Effector CD4-positive, alpha-beta T cell (primary cell): ENCODE measurements around the gene RAB31. TPM values are rescaled to one million over a fixed set of nuclear protein-coding genes. Genes with fewer than 3 reads are reported as not detected.
"Not testable (repeated sequence)": the region's sequence is repeated elsewhere in the genome, so short reads cannot be mapped to it uniquely, and the experiment has no call there.

Source experiments
- DNase-seq: peaks from one replicate; pipeline ENCODE4 v3.0.0-alpha.2; 2020
- total RNA-seq: gene quantifications from one replicate; lab custom pipeline; 2026; lab: John Stamatoyannopoulos, UW

The RAB31 gene, protein sequence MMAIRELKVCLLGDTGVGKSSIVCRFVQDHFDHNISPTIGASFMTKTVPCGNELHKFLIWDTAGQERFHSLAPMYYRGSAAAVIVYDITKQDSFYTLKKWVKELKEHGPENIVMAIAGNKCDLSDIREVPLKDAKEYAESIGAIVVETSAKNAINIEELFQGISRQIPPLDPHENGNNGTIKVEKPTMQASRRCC
- total RNA-seq, result not detected

DNA sequence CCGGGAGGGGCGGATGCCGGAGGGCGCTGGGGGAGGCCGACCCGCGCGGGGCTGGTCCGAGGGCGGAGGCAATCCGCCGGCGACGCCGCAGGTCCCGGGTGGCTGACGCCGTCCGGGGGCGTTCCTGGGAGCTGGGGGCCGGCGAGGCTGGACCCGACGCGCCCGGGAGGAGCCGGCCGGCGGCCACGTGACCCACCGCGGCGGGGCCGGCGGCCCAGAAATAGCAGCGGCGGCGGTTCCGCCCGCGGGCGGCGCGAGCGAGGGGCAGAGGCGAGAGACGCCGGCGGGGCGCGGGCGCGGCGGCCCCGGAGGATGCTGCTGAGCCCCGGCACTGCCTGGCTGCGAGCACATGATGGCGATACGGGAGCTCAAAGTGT lies at the start of gene RAB31:
TSS of gene RAB31 (plus strand) at position 245 of the 377 bp plus-strand sequence. CDS start at position 350, 105 bp downstream.
- no peak for DNase-seq

DNA sequence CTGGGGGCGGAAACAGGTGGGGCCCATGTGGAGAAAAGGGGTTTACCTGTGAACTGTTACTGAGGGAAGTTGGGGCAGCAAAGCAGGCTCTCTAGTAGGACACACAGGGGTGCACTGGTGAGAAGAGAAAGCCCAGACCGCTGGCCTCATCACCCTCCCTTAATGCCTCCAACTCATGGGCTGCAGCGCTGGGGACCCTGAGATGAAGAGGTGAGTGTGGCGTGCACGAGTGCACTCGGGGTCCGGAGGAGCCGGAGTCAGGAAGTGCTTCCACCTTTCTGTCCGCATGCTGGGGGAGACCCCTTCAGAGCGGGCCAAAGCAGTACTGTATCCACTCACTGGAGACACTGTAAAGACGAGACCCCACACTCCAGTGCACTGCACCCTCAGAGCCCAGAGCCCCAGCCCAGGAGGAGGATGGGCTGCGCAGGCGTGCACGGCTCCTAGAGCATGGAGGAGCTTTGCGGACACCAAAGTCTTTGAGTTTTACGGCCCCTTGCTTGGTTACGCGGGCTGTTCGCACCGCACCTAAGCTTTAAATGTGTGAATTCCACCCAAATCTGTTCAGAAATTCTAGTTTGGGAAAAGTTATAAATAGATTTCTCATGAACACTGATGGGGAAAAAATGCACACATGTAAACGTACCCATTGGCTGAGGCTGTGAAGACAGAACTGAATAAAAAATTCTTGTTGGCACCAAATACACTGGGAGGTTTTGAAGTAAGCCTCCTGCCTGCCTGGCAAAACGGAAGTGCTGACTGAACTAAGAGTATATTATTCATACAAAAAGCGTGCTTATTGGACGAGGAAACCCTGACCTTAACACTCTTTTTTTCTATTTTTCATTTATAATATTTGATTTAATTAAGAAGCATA lies 48.4 kb upstream of the RAB31 start:
- no peak for DNase-seq

DNA sequence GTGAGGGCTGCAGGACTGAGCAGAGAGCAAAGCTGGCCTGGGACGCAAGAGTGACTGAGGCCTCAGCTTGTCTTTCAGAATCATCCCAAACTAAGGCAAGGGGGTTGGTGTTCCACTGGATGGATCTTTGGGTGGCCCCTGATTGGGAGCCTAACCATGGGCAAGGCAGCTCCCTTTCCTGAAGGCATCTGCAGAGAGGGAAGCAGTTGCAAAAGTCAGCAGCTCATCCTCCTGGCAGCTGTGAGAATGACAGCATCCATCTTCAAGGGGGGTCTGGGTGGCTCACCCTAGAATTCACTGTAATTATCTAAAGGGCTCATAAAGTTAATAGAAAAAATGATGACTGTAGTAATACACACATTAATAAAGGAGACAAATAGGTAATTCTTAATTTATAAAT lies 46.5 kb upstream of the RAB31 start:
- DNase-seq, result no peak

DNA sequence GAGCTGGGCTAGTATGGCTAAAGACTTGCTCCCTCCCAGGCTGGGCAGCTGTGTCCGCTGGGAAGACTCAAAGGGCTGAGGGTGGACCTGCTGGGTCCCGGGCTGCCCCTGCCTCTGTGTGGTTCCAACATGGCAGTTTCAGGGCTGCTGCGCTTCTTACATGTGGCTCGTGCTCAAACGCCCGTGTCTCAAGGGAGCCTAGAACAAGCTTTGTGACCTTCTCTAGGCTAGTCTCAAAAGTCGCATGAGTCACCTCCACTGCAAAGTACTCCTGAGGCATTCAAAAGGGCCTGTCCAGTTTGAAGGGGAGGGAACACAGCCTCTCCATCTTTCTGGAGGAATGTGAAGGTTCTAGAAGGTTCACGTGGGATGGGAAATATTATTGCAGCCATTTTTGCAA lies 44.7 kb upstream of the RAB31 start:
- no peak for DNase-seq

DNA sequence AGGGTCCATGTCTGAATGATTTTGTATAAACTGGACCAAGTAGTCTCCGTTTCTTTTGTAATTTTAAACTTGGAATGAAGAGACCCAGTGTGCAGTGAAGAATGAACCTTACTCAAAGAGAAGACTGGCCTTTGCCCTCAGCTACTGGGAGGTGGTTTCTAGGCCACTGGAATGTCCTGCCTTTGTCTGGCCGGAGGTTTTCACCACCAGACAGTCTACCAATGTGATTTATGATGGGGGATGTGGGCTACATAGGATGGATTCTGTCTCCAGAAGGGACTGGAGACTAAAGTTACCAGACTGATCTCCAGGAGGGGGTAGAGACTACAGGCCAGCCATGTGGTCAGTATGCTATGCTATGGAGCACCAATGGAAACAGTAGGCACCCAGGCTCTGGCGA lies 42.8 kb upstream of the RAB31 start:
- DNase-seq, result no peak

DNA sequence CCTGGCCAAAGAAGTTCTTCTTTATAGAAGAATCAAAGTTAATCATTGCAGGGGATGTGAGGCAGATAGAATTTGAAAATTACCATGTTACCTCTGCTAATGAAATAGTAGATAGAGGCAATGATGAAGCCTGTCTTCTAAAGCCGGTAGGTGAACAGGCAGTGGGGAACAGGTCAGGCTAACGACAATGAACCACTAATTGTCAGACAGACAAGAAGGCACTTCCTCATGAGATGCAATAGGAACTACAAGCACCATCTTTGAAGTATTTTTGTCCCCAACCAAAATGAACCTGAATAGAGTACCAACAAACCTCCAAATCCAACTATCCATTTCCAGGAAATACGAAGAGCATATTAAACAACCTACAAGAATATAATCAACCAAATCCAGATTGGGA lies 41.6 kb upstream of the RAB31 start:
- DNase-seq, result no peak

DNA sequence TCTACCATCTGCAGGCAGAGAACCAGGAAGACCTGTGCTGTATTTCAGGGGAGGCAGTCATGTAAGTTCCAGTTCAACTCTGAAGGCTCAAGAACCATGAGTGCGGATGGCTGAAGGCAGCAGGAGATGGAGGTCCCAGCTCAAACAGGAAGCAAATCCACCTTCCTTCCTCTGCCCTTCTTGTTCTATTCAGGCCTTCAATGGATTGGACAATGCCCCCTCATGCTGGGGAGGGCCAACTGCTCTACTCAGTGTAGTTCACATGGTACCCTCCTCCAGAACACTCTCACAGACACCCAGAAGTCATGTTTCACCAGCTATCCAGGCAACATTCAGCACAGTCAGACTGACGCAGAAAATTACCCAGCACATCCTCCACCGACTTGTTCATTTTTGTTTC lies 39.1 kb upstream of the RAB31 start:
- DNase-seq, result no peak

DNA sequence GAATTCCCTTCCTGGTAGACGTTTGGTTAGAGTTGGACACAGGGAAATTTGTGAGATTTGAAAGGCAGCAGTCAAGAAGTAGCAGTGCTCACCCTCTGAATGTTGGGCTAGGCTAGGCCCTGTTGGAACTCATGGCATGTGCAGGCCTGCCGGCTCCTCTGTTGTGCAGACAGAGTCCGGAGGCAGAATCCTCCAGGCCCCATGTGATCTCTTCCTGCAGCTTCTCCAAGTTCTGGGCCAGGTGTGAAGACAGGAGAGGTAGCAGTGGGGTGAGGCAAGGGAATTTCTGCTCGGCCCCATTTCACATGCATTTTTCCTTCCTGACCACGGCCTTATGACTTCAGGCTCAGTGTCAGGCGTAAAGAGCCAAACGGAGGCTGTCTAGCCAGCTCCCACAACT lies 36.9 kb upstream of the RAB31 start:
- no peak for DNase-seq

DNA sequence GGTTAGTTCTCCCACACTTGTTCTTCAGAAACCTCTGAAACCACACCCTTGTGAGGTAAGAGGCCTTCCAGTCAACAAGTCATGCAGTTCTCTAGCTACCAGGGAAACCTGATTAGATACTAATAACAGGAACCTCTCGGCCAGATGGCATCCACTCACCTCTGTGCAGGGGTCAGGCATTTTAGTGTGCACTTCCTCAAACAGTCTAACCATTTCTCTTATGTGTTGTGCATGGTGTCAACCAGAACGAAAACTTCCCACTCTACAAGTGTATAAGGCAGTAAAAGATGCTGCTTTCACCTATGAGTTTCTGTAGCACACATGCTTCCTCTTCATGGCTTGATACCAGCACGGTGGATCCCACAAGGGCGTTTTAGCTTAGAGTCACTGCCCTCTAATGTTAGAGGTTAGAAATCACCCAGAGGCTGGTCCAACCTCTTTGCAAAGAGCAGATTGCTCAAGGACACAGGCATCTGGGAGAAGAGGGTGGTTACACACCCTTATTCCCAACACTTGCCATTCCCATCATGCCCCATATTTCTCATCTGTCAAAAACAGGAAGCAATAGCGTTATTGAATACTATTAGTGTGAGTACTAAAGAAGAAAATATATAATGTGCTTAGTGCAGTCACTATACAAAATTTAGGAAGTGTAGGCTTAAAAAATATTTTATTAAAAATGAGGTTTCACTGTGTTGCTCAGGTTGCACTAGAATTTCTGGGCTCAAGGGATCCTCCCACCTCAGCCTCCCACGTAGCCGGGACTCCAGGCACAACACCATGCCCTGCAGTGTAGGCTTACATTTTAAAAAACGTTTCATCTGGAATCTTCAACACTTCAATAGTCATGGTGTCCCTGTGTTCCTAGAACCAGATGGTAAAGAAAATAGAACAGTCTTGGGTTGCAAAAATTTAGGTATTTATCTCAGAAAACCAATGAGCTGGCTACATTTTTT lies 34.5 kb upstream of the RAB31 start:
- no peak for DNase-seq

DNA sequence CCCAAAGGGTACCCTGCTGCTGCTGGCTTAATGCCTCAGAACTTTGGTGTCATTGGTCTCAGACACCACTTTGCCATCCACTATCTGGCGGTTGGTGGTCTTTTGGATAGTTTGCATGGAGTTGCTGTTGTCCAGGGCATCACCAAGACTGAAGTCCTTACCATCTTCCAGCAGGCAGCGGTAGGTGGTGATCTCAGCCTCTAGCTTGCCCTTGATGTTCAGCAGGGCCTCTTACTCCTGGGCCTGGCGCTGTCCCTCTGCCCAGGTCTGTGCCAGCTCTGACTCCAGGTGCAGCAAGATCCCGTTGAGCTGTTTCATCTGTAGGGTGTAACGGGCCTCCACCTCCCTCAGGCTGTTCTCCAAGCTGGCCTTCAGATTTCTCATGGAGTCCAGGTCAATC lies 29.9 kb upstream of the RAB31 start:
- DNase-seq, result not testable (repeated sequence)

DNA sequence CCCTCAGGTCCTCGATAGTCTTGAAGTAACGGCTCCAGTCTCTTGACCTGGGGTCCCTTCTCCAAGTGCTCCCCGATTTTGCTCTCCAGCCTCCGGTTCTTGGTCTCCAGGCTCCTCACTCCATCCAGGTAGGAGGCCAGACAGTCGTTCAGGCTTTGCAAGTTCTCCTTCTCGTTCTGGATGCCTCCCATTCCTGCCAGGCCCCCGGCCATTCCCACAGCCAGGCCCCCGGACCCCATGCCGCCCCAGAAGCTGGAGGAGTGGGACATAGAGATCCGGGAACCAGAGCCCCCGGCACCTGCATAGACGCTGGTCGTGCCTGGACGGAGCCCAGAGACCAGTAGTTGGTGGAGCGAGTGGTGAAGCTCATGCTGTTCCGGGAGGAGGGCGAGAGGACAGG lies 29.0 kb upstream of the RAB31 start:
- DNase-seq, result no peak

DNA sequence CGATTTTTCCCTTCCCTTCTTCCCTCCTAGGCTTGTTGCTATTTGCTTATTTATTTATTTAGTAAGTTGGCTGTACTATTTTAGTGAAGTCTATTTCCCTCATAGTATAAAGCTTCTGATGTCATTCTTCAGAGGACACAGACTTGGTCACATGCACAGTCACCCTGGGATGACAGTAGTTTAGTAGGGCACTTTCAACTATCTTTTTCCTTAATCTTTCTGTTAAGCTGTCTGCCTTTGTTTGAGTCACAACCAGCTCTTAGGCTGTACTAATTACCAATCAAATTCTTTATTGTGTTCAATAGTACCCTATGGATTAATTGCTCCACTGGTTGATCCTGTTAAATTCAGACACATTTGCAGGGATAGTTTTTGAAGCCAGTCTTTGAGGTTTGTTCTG lies 26.9 kb upstream of the RAB31 start:
- no peak for DNase-seq

DNA sequence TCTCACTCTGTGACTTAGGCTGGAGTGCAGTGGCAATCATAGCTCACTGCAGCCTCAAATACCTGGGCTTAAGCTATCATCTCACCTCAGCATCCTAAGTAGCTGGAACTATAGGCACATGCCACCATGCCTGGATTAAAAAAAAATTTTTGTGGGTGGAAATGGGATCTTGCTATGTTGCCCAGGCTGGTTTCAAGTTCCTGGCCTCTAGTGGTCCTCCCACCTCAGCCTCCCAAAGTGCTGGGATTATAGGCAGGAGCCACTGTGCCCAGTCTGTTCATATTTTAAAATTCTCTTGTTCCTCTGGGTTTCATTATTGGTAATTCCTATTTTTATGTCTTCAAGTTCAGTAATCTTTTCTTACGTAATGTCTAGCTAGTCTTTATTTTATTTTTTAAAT lies 25.5 kb upstream of the RAB31 start:
- DNase-seq, result no peak

DNA sequence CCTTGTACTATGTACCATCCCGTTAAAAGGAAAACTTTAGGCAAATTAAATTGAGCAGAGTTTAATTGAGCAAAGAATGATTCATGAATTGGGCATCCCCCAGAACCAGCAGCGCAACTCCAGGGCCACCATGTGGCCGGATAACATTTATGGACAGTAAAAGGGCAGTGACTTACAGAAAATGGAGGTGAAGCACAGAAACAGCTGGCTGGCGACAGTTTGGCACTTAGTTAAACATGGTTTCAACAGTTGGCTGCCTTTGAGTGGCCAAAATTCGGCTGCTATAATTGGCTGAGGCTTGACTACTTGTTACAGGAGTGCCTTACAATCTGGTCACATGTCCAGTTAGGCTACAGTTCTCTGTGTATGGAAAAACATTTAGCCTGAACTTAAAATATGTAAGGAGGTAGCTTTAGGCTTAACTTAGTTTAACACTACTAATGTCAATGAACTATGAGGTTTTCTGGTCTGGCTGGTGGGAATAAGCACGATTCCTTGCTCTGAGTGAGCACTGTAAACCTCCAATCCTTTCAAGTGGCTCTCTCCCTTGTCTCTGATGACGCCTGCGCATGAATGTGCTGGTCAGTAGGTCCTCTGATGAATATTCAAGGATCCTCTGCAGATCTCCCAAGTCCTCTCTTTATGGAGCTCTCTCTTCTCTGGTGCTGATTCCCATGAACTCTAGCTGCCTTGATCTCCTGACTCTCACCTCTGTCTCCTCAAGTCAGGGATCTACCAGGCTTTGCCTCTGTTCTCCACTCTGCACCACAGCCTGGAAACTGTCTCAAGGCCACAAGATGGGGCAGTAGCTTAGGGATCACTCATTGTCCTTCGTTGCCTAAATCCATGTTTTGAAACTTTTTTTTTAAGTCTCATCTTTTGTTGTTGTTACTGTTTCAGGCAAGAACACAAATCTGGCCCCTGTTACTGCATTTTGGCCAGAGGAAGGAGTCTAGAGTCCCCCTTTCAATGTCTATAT lies 24.4 kb upstream of the RAB31 start:
- DNase-seq, result no peak

DNA sequence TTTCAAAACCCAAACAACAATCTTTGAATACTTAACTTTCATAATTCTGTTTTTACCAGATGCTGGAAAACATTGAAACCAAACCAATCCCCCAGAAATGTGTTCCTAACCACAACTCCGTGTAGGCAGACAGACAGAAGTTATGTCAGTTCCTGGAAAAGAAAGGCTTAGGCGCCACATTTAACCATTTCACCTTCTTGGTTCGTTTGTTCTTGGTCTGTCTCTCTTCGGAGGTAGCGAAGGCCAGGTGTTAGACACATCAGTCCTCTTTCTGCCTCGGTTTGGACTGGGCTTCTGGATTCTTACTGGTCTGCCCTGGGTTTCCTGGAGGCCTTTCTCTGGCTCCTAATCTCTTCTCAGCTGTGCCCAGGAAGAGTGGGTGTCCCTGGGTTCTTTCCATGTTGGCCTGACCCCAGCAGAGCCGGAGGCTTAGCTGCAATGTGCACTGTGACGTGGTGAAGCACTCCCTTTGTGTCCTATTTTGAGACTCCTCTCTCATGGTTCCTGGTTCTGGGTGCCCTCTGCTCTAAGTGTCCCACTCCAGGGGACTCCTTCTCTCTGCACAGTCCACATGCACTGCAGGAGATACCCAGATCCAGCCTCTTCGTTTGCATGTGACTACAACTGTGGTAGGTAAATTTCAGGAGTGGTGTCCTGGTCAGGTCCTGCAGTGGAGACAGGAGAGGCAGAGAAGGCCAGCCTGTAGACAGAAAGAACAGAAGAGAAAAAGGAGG lies 23.1 kb upstream of the RAB31 start:
- DNase-seq, result no peak

DNA sequence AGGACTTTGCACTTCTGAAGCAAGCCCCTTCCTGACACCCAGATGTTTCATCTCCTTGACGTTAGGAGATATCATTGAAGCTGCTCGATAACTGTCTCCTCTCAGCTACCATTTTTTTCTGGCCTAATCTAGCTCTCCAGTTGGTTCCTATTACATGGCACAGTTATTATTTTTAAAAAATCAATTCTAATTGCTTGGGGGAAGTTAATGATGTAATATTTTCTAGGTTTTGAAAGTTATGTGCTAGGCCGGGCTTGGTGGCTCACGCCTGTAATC lies 22.5 kb upstream of the RAB31 start:
- DNase-seq, result no peak

DNA sequence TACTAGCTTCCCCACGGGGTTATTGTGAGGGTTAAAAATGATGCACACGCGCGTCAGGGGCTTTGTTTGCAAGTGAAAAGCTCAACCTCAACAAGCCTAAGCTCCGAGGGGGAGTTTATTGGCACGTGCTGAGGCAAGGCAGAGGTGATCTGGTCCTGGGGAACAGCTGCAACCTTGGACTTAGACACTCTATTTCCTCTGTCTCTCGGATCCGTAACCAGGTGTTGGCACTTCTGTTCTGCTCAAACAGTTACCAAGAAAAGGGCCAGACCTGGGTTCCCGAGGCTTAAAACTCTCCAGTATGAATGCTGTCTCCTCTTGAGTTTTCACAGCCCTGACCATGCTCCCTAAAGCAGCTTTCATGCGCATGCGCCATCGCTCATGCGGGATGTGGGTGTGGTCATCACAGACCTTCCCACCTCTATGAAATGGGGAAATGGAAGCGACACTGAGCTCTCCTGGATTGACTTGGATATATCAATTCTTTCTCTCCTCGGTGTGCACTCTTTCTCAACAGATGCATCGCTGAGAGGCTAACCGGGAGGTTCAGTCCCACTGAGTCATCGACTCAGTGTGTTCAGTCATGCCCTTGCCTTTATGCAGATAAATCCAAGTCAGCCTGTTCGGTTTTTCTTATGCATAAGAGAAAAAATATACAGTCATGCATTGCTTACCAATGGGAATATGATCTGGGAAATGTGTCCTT lies 19.9 kb upstream of the RAB31 start:
- DNase-seq, result no peak

DNA sequence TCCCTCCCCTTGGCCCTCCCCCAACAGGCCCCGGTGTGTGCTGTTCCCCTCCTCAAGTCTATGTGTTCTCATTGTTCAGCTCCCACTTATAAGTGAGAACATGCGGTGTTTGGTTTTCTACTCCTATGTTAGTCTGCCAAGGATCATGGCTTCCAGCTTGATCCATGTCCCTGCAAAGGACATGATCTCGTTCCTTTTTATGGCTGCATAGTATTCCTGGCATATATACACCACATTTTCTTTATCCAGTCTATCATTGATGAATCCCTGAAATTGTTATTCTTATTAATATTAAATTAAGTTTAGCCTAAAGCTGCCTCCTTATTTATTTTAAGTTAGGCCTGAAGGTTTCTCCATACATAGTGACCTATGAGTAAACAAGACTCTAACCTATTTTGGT lies 18.8 kb upstream of the RAB31 start:
- DNase-seq, result no peak

DNA sequence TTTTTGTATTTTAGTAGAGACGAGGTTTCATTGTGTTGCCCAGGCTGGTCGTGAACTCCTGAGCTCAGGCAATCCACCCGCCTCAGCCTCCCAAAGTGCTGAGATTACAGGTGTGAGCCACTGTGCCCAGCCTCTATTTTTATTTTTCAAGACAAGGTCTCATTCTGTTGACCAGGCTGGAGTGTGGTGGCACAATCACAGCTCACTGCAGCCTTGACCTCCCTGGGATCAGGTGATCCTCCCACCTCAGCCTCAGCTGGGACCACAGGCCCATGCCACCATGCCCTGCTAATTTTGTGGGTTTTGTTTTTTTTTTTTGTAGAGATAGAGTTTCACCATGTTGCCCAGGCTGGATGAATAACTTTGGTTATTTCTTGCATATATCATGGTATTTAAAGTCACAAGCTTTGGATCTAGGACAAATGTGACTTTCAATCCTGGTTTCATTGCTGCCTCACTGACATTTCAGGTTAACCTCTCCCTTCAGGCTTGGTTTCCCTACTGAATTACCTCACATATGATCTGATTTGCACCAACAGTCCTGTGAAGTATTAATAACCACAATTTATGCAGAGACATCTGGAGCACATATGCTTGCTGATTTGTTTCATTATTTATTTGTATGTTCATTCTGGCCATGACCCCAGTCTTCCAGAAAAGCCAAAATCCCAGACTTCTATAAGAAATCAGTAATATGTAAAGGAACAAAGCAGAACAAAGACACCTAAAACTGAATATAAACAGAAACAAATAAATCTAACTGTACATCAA lies 17.5 kb upstream of the RAB31 start:
- DNase-seq, result no peak

DNA sequence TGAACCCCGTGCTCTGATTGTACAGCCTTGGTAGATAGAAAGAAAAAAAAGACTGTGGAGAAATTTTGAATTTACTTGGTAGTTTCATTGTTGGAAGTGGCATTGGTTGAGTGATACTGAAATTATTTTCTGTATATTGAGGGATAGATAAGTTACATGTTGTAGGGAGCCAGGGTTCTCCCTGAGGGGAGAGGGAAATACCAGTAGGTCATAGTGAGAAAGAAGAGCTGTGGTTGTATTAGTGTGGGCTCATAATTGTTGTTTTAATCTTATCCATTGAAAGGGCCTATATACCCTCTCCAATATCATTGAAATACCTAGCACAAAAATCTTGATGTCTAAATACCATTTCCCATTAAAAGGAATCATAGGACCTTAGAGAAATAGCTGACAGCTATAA lies 16.9 kb upstream of the RAB31 start:
- no peak for DNase-seq
